Spleen (tissue), 11 donors: Measurements from ENCODE around the gene NIBAN1. TPM values are rescaled to one million over a fixed set of nuclear protein-coding genes. Genes with fewer than 3 reads are reported as not detected.
A peak's percentile ranks its signal among the peaks of the same experiment; 100 is the strongest.

Experiments
- DNase-seq: peaks from one replicate; pipeline ENCODE4 v3.0.0-alpha.2; 2020
- H3K27ac ChIP-seq, 8 donors: fragments of 200-600 bp; sonication (generic) in 7 of 8; 1 replicate in 4 of 8; 2 replicates in 4 of 8; pipeline versions ENCODE4 v1.5.0 to v1.8.0; 2016 to 2021; ENCODE audit warnings: inconsistent platforms in 4 of 8, mild to moderate bottlenecking in 4 of 8, moderate library complexity in 1 of 8
- H3K27me3 ChIP-seq, 7 donors: fragments of 200-600 bp; sonication (generic) in 6 of 7; replicated peaks in 1 of 7; 1 replicate in 4 of 7; 2 replicates in 3 of 7; pipeline versions ENCODE4 v1.5.0 to v1.8.0; 2016 to 2021; ENCODE audit warnings: inconsistent platforms in 3 of 7, mild to moderate bottlenecking in 1 of 7
- H3K36me3 ChIP-seq, 6 donors: fragments of 200-600 bp; sonication (generic) in 5 of 6; 1 replicate in 4 of 6; 2 replicates in 2 of 6; pipeline versions ENCODE4 v1.5.0 to v1.8.0; 2016 to 2021; ENCODE audit warnings: inconsistent platforms in 2 of 6
- H3K4me1 ChIP-seq, 6 donors: fragments of 200-600 bp; sonication (generic) in 5 of 6; 1 replicate in 3 of 6; 2 replicates in 3 of 6; pipeline versions ENCODE4 v1.5.0 to v1.8.0; 2016 to 2021; ENCODE audit warnings: inconsistent platforms in 3 of 6
- H3K4me3 ChIP-seq, 8 donors: fragments of 200-600 bp; sonication (generic) in 7 of 8; 1 replicate in 4 of 8; 2 replicates in 4 of 8; pipeline versions ENCODE4 v1.5.0 to v1.8.0; 2016 to 2021; ENCODE audit warnings: inconsistent platforms in 4 of 8, mild to moderate bottlenecking in 4 of 8, moderate library complexity in 2 of 8
- H3K9me3 ChIP-seq, 8 donors: fragments of 200-600 bp; sonication (generic) in 7 of 8; 1 replicate in 4 of 8; 2 replicates in 4 of 8; pipeline versions ENCODE4 v1.5.0 to v1.8.0; 2016 to 2021; ENCODE audit warnings: inconsistent platforms in 4 of 8
- POLR2A ChIP-seq, 3 donors: fragments of 450-650 bp; IDR thresholded peaks; one replicate each; pipeline ENCODE4 v1.5.1; 2017; ENCODE audit warnings: antibody characterized with exemption in 3 of 3, mild to moderate bottlenecking in 1 of 3
- POLR2AphosphoS5 ChIP-seq, 3 donors: sonication (generic); formaldehyde crosslinking; IDR thresholded peaks; one replicate each; pipeline ENCODE4 v1.5.1; 2017; ENCODE audit warnings: antibody characterized with exemption in 3 of 3
- WGBS, 5 donors: extraction: QIAGEN DNeasy Blood & Tissue Kit in 3 of 5; methylation state at CpG; one replicate each; pipeline versions ENCODE4 v1.1.5 to v1.1.7; 2013 to 2018; 5-methylcytosine and 5-hydroxymethylcytosine counted together
- intact Hi-C: fragments of 100-400 bp; cut with DNase I; formaldehyde crosslinking; loops from one replicate; pipeline ENCODE4 v1.15.0; 2023; ENCODE audit warnings: low total_unique reads
- polyA plus RNA-seq, 3 donors: library from polyadenylated mRNA; stranded (reverse); fragments of 200-250 nt; gene quantifications; one replicate each; pipeline ENCODE4 v1.2.1, GENCODE V29; 2013
- total RNA-seq, 7 donors: library from RNA; depleted of rRNA in 3 of 7; stranded (reverse); fragments of >200 nt in 3 of 7; fragmentation: NEBNext Ultra II Directional in 4 of 7; extraction: Animal tissue kit (Norgen Biotek cat#: 25700) in 4 of 7; gene quantifications; one replicate each; pipeline versions ENCODE4 v1.1.0 to v1.2.1, GENCODE V29; 2016 to 2021
- TF ChIP-seq, protein P1 (sequence below), 11 experiments: fragments of 200-600 bp in 7 of 11; fragments of 450-650 bp in 4 of 11; sonication (generic) in 4 of 11; IDR thresholded peaks in 8 of 11; conservative IDR thresholded peaks in 3 of 11; 1 replicate in 7 of 11; 2 replicates in 4 of 11; pipeline versions ENCODE4 v1.4.0 to v1.8.0; 2016 to 2021; ENCODE audit warnings: antibody characterized with exemption in 11 of 11, inconsistent platforms in 4 of 11, mild to moderate bottlenecking in 1 of 11
- donor health status: healthy with polysubstance abuse.
- donor health status: DM: no; HTN: no; CAD: no; lungs with moderate emphysema.
- donor health status: DM: no; HTN: no; CAD: no.
- donor health status: Bipolar disorder and iron deficiency.
- donor health status: healthy.
- donor health status: DM: no; HTN: no; CAD: no.
- donor health status: DM: yes; HTN: yes; CAD: no.

NIBAN1 gene
- total and polyA plus RNA-seq, 10 donors: 2.3 to 116 (median 37.5) TPM

- H3K4me1 ChIP-seq: no peaks in the 10 kb centered on the region
- TF ChIP-seq POLR2A (IDR thresholded peaks at IDR 0.05) (no peak), POLR2AphosphoS5 (IDR thresholded peaks at IDR 0.05) (no peak)
- TF ChIP-seq, protein P1, sequence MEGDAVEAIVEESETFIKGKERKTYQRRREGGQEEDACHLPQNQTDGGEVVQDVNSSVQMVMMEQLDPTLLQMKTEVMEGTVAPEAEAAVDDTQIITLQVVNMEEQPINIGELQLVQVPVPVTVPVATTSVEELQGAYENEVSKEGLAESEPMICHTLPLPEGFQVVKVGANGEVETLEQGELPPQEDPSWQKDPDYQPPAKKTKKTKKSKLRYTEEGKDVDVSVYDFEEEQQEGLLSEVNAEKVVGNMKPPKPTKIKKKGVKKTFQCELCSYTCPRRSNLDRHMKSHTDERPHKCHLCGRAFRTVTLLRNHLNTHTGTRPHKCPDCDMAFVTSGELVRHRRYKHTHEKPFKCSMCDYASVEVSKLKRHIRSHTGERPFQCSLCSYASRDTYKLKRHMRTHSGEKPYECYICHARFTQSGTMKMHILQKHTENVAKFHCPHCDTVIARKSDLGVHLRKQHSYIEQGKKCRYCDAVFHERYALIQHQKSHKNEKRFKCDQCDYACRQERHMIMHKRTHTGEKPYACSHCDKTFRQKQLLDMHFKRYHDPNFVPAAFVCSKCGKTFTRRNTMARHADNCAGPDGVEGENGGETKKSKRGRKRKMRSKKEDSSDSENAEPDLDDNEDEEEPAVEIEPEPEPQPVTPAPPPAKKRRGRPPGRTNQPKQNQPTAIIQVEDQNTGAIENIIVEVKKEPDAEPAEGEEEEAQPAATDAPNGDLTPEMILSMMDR (IDR thresholded peaks at IDR 0.05 in 8 of 11, conservative IDR thresholded peaks at IDR 0.05 in 3 of 11): no peak
- DNase-seq: no peak
- no peaks in the 10 kb centered on the region for H3K9me3 ChIP-seq
- H3K36me3 ChIP-seq: no peaks in the 10 kb centered on the region
- H3K4me3 ChIP-seq: no peak overlapping the region
- 48 to 82% (median 81%) methylated on average over 1 of the region's 1 CpG for WGBS, 5 donors
- intact Hi-C loops: no loop called here
- peak overlapping the region in 2 of 8 donors; percentile 4 to 33 for H3K27ac ChIP-seq
- peaks cover 0 to 6% (median 0%) of the 10 kb centered on the region in 7 donors for H3K27me3 ChIP-seq
Measured at GRCh38 chr1:184987696-184988095, 13.4 kb upstream of the NIBAN1 start.

GRCh38 chr1:184986250-184986649, 11.9 kb upstream of the NIBAN1 start:
- no peak overlapping the region for H3K4me3 ChIP-seq
- TF ChIP-seq POLR2AphosphoS5 (IDR thresholded peaks at IDR 0.05) (no peak), POLR2A (IDR thresholded peaks at IDR 0.05) (no peak)
- TF ChIP-seq, protein P1 (IDR thresholded peaks at IDR 0.05 in 8 of 11, conservative IDR thresholded peaks at IDR 0.05 in 3 of 11): no peak
- intact Hi-C loops: no loop called here
- WGBS, 5 donors: 32 to 37% (median 35%) methylated on average over 5 of the region's 5 CpGs
- H3K36me3 ChIP-seq: no peaks in the 10 kb centered on the region
- H3K27me3 ChIP-seq: peaks cover 0 to 11% (median 0%) of the 10 kb centered on the region in 7 donors
- no peaks in the 10 kb centered on the region for H3K9me3 ChIP-seq
- no peak overlapping the region for H3K27ac ChIP-seq
- no peak for DNase-seq
- peaks cover 0 to 10% (median 3%) of the 10 kb centered on the region in 6 donors for H3K4me1 ChIP-seq

DNA sequence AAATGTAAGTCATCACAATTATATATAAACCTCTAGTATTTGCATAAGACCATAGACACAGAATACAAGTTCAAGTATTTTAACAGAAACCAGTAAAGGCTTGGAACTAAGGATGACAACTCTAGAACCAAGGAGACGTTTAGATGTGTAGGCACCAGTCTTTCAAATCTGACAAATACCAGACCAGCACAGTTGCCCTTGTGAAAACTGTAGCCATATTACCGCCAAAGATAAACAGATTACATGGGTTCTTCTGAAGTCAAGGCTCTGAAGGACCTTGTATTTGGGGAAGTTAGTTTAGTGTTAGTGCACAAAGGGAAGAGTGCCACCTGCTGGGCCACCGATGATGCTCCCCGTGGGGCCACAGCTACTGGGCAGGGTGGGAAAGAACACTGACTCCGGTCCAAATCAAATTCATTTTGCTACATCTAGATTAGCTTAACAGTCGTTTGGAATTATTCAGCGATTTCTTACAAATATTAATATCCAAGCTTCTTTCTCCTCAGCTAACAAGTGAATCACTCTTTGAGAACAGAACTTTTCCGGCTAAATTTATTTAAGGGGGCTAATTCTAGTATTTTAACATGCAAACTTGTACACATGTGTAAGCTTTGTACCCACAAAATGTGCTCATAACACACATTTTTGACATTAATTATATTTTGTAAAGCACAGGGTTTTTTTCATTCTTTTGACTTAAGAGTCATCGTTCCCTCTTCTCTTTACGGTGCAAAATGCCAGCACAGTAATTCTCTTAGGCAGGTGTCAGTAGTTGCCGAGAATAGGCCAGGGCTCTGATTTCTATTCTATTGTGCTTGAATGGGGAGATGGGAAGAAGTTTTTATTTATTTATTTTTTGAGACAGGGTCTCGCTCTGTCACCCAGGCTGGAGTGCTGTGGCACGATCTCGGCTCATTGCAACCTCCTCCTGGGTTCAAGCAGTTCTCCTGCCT, 8.0 kb upstream of the NIBAN1 start:
- WGBS, 5 donors: 48 to 53% (median 50%) methylated on average over 14 of the region's 14 CpGs
- intact Hi-C loops: loop anchor here (5.0 kb wide), 1 partner anchor 175 kb away; no protein-coding TSS in a partner anchor
- H3K4me3 ChIP-seq: no peak overlapping the region
- H3K27ac ChIP-seq: peak overlapping the region in 1 of 8 donors; percentile 22
- DNase-seq: peak; percentile 92
- no peak for TF ChIP-seq POLR2A (IDR thresholded peaks at IDR 0.05)
- TF ChIP-seq POLR2AphosphoS5 (IDR thresholded peaks at IDR 0.05): peak in 1 of 3 donors; percentile 73
- TF ChIP-seq, protein P1 (IDR thresholded peaks at IDR 0.05 in 8 of 11, conservative IDR thresholded peaks at IDR 0.05 in 3 of 11): peak; percentile 70 to 93 (median 88)
- peaks cover 0 to 11% (median 0%) of the 10 kb centered on the region in 7 donors for H3K27me3 ChIP-seq
- H3K4me1 ChIP-seq: peaks cover 0 to 10% (median 3%) of the 10 kb centered on the region in 6 donors
- H3K36me3 ChIP-seq: no peaks in the 10 kb centered on the region
- H3K9me3 ChIP-seq: no peaks in the 10 kb centered on the region

GRCh38 chr1:184980726-184981125, 6.4 kb upstream of the NIBAN1 start:
- 92 to 98% (median 95%) methylated on average over 1 of the region's 1 CpG for WGBS, 5 donors
- DNase-seq: no peak
- Histone ChIP-seq H3K9me3 (no peaks in the 10 kb centered on the region), H3K36me3 (no peaks in the 10 kb centered on the region), H3K4me1 (peaks cover 0 to 10% (median 3%) of the 10 kb centered on the region in 6 donors), H3K27me3 (peaks cover 0 to 11% (median 0%) of the 10 kb centered on the region in 7 donors), H3K27ac (no peak overlapping the region), H3K4me3 (no peak overlapping the region)
- TF ChIP-seq POLR2A (IDR thresholded peaks at IDR 0.05) (no peak), POLR2AphosphoS5 (IDR thresholded peaks at IDR 0.05) (no peak)
- TF ChIP-seq, protein P1 (IDR thresholded peaks at IDR 0.05 in 8 of 11, conservative IDR thresholded peaks at IDR 0.05 in 3 of 11): no peak
- intact Hi-C loops: loop anchor here (5.0 kb wide), 1 partner anchor 173 kb away; no protein-coding TSS in a partner anchor
